GM12892 (cell line): Measurements from ENCODE around the gene CENPN.

ENCODE experiments used
- DNase-seq: peaks from one replicate; pipeline ENCODE4 v3.0.0; 2011; ENCODE audit not compliant: insufficient read length
- FAIRE-seq: peaks from 2 replicates; lab custom pipeline; 2011; peaks lifted over from hg19 to GRCh38; lab: Jason Lieb, UNC
- POLR2A ChIP-seq: IDR thresholded peaks from 2 replicates; pipeline ENCODE4 v1.6.1; 2011; ENCODE audit warnings: low read depth, low read length, control low read depth
- POLR2AphosphoS5 ChIP-seq: IDR thresholded peaks from 2 replicates; pipeline ENCODE4 v1.6.1; 2011; ENCODE audit warnings: low read depth, low read length, control low read depth
- TAF1 ChIP-seq: IDR thresholded peaks from 2 replicates; pipeline ENCODE4 v1.6.1; 2011; ENCODE audit warnings: low read depth, mild to moderate bottlenecking, control low read depth, low read length, borderline replicate concordance

CENPN gene

GRCh38 chr16:80974649-80975376 is 32.2 kb upstream of the CENPN start:
- no peak for FAIRE-seq
- TF ChIP-seq TAF1: no peak
- no peak for TF ChIP-seq POLR2A
- no peak for DNase-seq

DNA sequence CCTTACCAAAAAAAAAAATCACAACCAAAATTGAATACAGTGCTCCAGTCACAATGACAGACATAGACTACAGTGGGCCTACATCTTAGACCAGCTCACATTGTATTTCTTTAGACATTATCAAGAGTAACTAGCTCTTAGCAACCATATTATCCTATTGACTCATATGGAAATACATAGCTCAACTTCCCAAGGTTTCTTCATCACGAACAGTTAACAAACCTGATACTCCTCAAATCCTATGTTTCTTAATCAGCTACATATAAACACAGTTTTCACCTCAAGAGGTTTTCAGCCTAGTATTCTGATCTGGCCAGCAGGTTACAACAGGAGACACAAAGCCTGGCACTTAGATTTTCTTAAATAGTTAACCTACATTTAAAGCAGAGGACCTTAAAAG is 30.1 kb upstream of the CENPN start:
- DNase-seq (no peak), FAIRE-seq (no peak)
- TF ChIP-seq POLR2A: no peak
- no peak for TF ChIP-seq TAF1
- no peak for TF ChIP-seq POLR2AphosphoS5

DNA sequence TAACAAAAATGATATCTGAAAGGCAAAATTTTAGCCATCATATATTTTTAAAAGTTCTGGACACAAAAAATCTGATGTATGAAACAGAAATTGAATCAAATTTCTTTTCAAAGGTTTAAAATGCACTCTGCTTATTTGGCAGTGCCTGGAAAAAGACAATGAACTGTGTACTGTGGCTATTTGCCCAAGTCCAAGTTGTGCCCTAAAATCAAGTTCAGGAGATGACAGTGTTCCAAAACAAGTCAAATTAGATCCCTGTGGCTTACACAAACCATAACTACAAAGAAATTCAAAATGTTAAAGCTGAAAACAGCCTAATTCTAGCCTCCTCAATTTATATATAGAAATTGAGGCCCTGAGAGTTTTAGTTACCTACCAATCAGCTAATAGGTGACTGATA is 25.9 kb upstream of the CENPN start:
- DNase-seq: no peak
- no peak for FAIRE-seq
- no peak for TF ChIP-seq POLR2A
- TF ChIP-seq POLR2AphosphoS5: no peak
- no peak for TF ChIP-seq TAF1

GRCh38 chr16:80982646-80983045 is 24.4 kb upstream of the CENPN start:
- DNase-seq: no peak
- FAIRE-seq: no peak
- TF ChIP-seq POLR2A (no peak), TAF1 (no peak), POLR2AphosphoS5 (no peak)

DNA sequence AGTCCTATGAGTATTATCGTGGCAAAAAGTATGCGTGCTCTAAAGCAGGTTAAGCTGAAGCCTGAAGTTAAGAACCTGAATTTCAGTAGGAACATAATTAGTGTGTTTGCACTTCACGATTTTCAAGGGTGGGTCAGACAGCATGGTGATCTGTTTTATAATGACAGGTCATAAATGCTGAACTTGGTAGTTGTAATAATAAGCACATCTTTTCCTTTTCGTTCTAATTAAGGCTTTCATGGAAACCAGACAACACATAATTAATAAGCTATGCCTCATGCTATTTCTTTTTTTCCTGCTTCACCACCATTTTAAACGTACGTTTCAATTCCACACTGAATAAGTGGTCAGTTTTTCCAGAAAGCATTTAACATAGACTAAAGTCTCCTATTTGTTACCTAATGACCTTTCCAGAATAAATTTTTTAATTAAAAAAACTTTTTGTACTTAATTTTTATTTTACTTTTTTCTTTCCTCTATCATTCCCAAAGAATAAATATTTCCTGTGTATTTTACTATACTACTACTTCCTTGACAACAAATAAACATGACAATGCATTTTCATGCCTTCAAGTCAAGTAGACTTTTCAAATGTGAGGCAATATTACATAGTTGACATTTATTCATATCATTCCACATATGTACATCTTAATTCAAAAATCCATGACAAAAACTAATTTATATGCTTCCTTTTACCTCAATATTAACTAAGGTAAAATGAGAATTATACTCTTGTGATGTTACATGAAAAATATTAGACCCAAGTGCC is 22.7 kb upstream of the CENPN start:
- no peak for DNase-seq
- no peak for FAIRE-seq
- no peak for TF ChIP-seq POLR2AphosphoS5
- no peak for TF ChIP-seq POLR2A
- no peak for TF ChIP-seq TAF1

- no peak for DNase-seq
- peak; percentile 38 for FAIRE-seq
- no peak for TF ChIP-seq POLR2A
- TF ChIP-seq TAF1: no peak
- TF ChIP-seq POLR2AphosphoS5: no peak
Measured at GRCh38 chr16:80985611-80986010, 21.4 kb upstream of the CENPN start.

DNA sequence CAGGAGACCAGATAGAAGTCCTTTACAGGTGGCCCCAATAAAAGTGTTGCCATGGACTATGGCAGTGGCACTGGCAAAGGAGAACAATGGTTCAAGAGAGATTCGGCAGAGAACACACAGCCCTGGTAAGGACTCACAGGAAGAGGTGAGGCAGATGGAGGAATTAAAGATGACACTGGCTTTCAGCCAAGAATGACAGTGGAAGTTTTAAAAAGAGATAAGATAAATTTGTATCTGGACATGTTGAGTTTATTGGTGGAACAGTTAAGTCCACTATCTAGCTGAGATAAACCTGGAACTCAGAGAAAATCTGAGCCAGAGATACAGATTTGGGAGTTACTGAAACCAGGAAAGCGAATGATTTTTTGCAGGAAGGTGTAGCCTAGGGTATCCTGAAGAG is 20.5 kb upstream of the CENPN start:
- DNase-seq: no peak
- no peak for FAIRE-seq
- TF ChIP-seq TAF1: no peak
- TF ChIP-seq POLR2A: no peak
- no peak for TF ChIP-seq POLR2AphosphoS5

DNA sequence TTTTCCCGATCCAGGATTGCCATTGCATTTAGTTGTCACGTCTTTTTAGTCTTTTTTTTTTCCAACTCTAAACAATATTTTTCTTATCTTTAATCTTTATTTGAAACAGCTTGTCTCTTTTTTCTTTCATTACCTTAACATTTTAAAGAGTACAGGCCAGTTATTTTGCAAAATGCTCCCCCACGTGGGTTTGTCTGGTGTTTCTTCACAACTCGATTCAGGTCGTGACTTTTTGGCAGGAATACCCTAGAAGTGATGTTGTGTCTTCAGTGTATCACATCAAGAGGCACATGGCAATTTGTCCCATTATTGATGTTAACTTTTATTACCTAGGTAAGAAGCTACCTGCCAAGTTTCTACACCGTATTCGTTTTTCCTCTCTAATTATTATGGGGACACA is 18.3 kb upstream of the CENPN start:
- FAIRE-seq (no peak), DNase-seq (no peak)
- no peak for TF ChIP-seq POLR2AphosphoS5
- no peak for TF ChIP-seq TAF1
- no peak for TF ChIP-seq POLR2A

- no peak for FAIRE-seq
- no peak for TF ChIP-seq TAF1
- TF ChIP-seq POLR2AphosphoS5: no peak
- no peak for TF ChIP-seq POLR2A
- DNase-seq: no peak
Measured at GRCh38 chr16:80989801-80990200, 17.2 kb upstream of the CENPN start.

DNA sequence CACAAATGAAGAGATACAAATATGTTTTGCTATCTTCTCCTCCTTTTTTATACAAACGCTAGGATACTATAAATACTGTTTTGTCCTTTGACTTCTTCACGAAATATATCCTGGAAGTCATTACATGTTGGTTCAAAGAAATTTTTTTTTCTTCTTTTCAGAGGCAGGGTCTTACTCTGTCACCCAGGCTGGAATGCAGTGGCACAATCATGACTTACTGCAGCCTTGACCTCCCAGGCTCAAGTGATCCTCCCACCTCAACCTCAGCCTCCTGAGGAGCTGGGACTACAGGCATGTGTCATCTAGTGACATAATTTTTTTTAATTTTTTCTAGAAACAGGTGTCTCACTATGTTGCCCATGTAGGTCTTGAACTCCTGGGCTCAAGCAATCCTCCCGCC is 16.4 kb upstream of the CENPN start:
- FAIRE-seq (no peak), DNase-seq (no peak)
- TF ChIP-seq POLR2A (no peak), POLR2AphosphoS5 (no peak), TAF1 (no peak)

GRCh38 chr16:80990978-80991377 is 16.0 kb upstream of the CENPN start:
- TF ChIP-seq TAF1 (no peak), POLR2AphosphoS5 (no peak), POLR2A (no peak)
- FAIRE-seq (no peak), DNase-seq (no peak)

GRCh38 chr16:80991792-80992430 is 15.1 kb upstream of the CENPN start:
- TF ChIP-seq POLR2AphosphoS5 (no peak), POLR2A (no peak), TAF1 (no peak)
- no peak for DNase-seq
- no peak for FAIRE-seq

DNA sequence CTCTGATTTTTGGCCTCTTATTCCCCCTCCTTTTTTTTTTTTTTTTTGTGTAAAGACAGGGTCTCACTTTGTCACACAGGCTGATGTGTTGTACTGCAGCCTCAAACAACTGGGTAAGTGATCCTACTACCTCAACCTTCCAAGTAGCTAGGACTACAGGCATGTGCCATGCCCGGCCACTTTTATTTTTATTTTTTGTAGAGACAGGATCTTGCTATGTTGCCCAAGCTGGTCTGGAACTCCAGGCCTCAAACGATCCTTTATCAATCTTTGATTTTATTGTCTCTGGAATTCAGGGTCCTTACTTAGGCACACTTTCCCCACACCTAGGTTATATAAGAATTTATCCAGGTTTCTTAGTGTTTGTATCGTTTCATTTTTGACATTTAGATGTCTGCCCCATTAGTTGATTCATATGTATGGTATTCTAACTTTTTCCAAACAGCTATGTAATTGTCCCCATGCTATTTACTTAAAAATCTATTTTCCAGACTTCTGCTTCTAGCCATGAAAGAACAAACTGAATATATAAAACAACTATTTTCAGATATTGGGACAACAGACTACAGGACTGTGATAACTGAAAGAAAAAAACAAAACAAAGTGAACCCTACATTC is 14.2 kb upstream of the CENPN start:
- TF ChIP-seq TAF1 (no peak), POLR2A (no peak), POLR2AphosphoS5 (no peak)
- DNase-seq: no peak
- FAIRE-seq: no peak
